Fibroblast of mammary gland (primary cell): ENCODE measurements around the gene MAVS.
A peak's percentile ranks its signal among the peaks of the same experiment; 100 is the strongest.
"Not testable (repeated sequence)": the region's sequence is repeated elsewhere in the genome, so short reads cannot be mapped to it uniquely, and the experiment has no call there.

Experiments used
- DNase-seq: peaks from one replicate; pipeline ENCODE4 v3.0.0-alpha.2; 2010; ENCODE audit warnings: low read depth
- H3K4me3 ChIP-seq: 2 replicates; pipeline ENCODE4 v1.5.1; 2011; ENCODE audit warnings: low read depth, mild to moderate bottlenecking, low read length, moderate library complexity; ENCODE audit not compliant: control insufficient read depth
- TF ChIP-seq, protein P1 (sequence below): conservative IDR thresholded peaks from 2 replicates; pipeline ENCODE4 v1.5.1; 2011; ENCODE audit warnings: low read depth, low read length, inconsistent platforms; ENCODE audit not compliant: control insufficient read depth, insufficient read depth

Gene MAVS

DNA sequence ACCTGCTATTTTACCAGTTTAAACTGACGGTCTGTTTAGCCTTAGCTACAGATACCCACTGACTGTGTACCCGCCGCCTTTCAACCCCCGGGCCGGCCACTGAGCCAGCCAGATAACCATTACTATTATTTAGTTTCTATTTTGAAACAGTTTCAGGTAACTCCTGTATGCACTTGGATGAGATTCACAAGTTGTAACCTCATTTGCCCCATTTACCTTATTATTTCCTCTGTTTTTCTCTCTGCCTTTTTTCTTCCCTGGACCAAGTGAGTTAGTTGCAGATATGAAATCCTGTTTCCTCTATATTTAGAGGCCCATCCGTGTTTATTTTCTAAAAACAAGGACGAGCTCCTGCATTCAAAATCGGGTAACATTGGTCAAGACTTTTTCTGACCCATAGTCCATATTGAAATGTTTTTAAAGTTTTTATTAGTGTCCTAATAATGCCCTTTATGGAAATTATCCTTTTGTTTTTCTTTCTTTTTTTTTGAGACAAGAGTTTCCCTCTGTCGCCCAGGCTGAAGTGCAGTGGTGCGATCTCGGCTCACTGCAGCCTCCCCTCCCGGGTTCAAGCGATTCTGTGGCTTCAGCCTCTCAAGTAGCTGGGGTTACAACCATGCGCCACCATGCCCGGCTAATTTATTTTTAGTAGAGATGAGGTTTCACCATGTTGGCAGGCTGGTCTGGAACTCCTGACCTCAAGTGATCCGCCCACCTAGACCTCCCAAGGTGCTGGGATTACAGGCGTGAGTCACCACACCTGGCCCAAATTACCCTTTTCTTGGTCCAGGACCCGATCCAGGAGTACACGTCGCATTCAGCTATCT lies 25.5 kb upstream of the MAVS start:
- TF ChIP-seq, protein P1, sequence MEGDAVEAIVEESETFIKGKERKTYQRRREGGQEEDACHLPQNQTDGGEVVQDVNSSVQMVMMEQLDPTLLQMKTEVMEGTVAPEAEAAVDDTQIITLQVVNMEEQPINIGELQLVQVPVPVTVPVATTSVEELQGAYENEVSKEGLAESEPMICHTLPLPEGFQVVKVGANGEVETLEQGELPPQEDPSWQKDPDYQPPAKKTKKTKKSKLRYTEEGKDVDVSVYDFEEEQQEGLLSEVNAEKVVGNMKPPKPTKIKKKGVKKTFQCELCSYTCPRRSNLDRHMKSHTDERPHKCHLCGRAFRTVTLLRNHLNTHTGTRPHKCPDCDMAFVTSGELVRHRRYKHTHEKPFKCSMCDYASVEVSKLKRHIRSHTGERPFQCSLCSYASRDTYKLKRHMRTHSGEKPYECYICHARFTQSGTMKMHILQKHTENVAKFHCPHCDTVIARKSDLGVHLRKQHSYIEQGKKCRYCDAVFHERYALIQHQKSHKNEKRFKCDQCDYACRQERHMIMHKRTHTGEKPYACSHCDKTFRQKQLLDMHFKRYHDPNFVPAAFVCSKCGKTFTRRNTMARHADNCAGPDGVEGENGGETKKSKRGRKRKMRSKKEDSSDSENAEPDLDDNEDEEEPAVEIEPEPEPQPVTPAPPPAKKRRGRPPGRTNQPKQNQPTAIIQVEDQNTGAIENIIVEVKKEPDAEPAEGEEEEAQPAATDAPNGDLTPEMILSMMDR: no peak
- peak; percentile 60 for DNase-seq
- peak overlapping the region; percentile 83 for H3K4me3 ChIP-seq

DNA sequence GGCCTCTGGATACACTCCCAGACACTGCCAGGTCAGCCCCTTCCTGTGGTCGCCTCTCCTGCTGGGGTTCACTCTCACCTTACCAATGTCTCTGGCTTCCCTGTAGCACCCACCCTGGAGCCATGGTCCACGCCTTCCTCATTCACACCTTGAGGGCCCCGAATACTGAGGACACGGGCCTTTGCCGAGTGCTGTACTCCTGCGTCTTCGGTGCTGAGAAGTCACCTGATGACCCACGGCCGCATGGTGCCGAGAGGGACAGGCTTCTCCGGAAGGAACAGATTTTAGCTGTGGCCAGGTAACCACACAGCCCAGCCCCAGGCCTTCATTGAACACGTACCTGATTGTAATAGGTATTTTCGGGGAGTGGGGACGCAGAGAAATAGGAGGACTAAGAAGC lies 24.6 kb upstream of the MAVS start:
- no peak overlapping the region for H3K4me3 ChIP-seq
- DNase-seq: no peak
- TF ChIP-seq, protein P1: no peak

DNA sequence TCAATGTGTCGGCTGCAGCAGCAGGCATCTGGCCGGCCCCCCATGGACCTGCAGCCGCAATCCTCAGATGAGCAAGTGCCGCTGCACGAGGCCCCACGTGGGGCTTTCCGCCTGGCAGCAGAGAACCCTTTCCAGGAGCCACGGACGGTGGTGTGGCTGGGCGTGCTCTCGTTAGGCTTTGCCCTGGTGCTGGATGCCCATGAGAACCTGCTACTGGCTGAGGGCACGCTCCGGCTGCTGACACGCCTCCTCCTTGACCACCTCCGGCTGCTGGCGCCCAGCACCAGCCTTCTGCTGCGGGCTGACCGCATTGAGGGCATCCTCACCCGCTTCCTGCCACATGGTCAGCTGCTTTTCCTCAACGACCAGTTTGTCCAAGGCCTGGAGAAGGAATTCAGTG lies 22.8 kb upstream of the MAVS start:
- no peak for DNase-seq
- H3K4me3 ChIP-seq: no peak overlapping the region
- TF ChIP-seq, protein P1: no peak

DNA sequence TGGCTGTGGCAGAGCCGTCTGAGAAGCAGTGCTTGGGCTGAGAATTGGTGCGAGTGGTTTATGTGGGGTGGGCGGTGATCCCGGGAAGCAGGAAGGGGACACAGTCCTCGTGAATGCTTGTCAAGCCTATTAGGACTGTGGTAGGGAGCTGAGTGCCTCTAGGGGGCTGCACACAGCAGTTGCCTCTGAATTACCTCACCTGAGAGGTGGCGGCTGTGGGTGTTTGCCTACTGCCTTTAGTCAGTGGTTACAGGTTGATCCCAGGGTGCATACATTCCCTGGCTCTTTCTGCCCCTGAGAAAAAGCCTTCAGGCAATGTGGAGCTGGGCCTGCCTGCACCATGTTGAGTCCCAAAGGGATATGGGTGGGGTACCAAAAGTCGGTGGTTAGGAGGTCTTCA lies 21.1 kb upstream of the MAVS start:
- TF ChIP-seq, protein P1: no peak

DNA sequence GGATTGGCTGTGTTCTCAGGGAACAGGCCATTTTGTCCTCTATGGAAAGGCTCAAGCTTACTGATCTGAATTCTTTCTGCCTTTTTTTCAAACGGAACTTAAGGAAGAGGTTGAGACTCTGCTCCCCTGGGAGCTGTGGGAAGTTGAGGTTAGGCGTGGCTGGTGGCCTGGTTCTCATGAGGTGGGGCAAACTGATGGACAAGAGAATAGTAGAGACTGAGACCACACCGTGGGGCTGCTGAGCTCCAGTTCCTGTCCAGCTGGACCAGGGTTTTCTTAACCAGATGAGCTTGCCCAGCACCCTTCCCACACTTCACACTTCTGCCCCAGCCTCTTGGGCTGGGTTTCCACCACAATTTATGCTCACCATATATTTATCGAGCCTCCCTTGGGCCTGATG lies 20.2 kb upstream of the MAVS start:
- H3K4me3 ChIP-seq: no peak overlapping the region
- no peak for DNase-seq
- TF ChIP-seq, protein P1: no peak

More for the DNA sequence above, 21.1 kb upstream of the MAVS start:
- DNase-seq: no peak
- H3K4me3 ChIP-seq: no peak overlapping the region

DNA sequence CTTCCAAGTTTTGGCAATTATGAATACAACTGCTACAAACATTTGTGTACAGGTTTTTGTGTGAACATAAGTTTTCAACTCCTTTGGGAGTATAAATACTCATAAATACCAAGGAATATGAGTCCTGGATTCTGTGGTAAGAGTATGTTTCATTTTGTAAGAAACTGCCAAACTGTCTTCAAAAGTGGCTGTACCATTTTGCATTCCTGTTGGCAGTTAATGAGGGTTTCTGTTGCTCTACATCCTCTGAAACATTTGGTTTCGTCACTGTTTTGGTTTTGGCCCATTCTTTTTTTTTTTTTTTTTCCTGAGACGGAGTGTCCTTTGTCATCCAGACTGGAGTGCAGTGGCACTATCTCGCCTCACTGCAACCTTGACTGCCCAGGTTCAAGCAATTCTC lies 17.8 kb upstream of the MAVS start:
- TF ChIP-seq, protein P1: no peak
- no peak overlapping the region for H3K4me3 ChIP-seq
- no peak for DNase-seq

DNA sequence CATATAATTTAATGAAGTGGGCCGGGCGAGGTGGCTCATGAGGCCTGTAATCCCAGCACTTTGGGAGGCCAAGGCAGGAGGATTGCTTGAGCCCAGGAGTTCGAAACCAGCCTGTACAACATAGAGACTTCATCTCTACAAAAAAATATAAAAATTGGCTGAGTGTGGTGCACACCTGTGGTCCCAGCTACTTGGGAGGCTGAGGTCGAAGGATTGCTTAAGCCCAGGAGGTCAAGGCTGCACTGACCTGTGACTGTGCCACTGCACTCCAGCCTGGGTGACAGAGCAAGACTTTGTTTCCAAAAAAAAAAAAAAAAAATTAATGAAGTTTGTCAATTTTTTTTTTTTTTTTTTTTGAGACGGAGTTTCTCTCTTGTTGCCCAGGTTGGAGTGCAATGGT lies 16.7 kb upstream of the MAVS start:
- H3K4me3 ChIP-seq, DNase-seq: not testable (repeated sequence)
